Nephron progenitor cell (in vitro differentiated cells): ENCODE measurements around the gene C19orf85.

Experiments used
- DNase-seq: peaks from one replicate; pipeline ENCODE4 v3.0.0; 2021
- H3K27ac Mint-ChIP-seq: 2 replicates; pipeline ENCODE4 v1.8.0; 2021; ENCODE audit warnings: mild to moderate bottlenecking, moderate library complexity, mixed read lengths
- H3K27me3 Mint-ChIP-seq: 2 replicates; pipeline ENCODE4 v1.8.0; 2021; ENCODE audit warnings: mild to moderate bottlenecking, low read depth, mixed read lengths; ENCODE audit not compliant: poor library complexity
- H3K36me3 Mint-ChIP-seq: 2 replicates; pipeline ENCODE4 v1.8.0; 2021; ENCODE audit warnings: low read depth, mixed read lengths
- H3K4me1 Mint-ChIP-seq: 2 replicates; pipeline ENCODE4 v1.8.0; 2021; ENCODE audit warnings: mixed read lengths
- H3K4me3 Mint-ChIP-seq: 2 replicates; pipeline ENCODE4 v1.8.0; 2021; ENCODE audit warnings: mild to moderate bottlenecking, moderate library complexity, mixed read lengths
- H3K9me3 Mint-ChIP-seq: 2 replicates; pipeline ENCODE4 v1.8.0; 2021; ENCODE audit warnings: mild to moderate bottlenecking, moderate library complexity, mixed read lengths
- CTCF ChIP-seq: fragments of 200-600 bp; sonication (generic); IDR thresholded peaks from 2 replicates; pipeline ENCODE4 v1.5.0; 2021; ENCODE audit warnings: antibody characterized with exemption

C19orf85 gene

DNA sequence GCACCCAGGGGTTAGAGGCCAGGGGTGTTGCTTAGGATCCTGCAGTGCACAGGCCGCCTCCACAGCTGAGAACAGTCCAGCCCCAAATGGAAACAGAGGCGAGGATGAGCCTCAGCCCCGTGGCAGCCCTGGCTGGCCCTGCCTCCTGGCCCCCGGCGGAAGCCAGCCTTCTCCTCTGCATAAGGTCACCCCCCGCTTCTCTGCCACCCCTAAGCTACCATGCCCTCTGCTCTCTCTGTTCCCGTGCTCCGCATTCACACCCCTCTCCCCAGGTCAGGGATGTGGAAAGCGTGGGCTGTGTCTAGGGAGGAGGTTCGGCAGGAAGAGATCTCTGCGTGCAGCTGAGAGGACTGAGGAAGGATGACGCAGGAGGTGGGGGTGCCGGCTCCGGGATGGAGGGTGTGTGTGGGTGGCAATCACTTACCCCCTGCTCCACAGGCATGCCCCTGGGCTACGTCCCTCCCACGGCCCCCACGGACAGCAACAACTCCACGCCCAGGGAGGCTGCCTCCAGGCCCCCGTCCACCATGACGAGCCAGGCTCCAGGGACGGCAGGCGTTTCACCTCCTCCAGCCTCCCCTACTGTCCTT, 29.7 kb upstream of the C19orf85 start:
- Mint-ChIP-seq H3K9me3 (no peaks in the 10 kb centered on the region), H3K4me3 (no peak overlapping the region), H3K27ac (no peak overlapping the region), H3K4me1 (peaks cover 49% of the 10 kb centered on the region), H3K27me3 (peaks cover 13% of the 10 kb centered on the region), H3K36me3 (no peaks in the 10 kb centered on the region)
- no peak for DNase-seq
- no peak for TF ChIP-seq CTCF

DNA sequence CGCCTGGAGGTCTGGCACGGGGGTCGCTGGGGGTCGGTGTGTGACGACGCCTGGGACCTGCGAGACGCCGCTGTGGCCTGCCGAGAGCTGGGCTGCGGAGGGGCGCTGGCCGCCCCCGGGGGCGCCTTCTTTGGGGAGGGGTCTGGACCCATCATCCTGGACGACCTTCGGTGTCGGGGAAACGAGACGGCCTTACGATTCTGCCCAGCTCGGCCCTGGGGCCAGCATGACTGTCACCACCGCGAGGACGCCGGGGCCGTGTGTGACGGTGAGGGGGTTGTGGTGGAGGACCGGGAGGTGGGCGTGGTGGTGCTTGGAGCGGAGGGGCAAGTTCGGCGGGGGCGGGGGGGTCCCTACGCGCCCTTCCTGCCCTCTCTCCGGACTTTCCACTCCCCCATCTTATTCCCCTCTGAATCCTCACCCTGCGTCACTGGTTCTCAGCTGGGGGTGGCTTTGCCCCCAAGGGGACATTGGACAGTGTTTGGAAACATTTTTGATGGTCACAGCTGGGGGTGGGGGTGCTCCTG, 29.2 kb upstream of the C19orf85 start:
- TF ChIP-seq CTCF = no peak
- no peak overlapping the region for H3K4me3 Mint-ChIP-seq
- no peaks in the 10 kb centered on the region for H3K36me3 Mint-ChIP-seq
- H3K27me3 Mint-ChIP-seq = peaks cover 8% of the 10 kb centered on the region
- no peak for DNase-seq
- H3K27ac Mint-ChIP-seq = no peak overlapping the region
- H3K9me3 Mint-ChIP-seq = no peaks in the 10 kb centered on the region
- H3K4me1 Mint-ChIP-seq = peaks cover 43% of the 10 kb centered on the region

DNA sequence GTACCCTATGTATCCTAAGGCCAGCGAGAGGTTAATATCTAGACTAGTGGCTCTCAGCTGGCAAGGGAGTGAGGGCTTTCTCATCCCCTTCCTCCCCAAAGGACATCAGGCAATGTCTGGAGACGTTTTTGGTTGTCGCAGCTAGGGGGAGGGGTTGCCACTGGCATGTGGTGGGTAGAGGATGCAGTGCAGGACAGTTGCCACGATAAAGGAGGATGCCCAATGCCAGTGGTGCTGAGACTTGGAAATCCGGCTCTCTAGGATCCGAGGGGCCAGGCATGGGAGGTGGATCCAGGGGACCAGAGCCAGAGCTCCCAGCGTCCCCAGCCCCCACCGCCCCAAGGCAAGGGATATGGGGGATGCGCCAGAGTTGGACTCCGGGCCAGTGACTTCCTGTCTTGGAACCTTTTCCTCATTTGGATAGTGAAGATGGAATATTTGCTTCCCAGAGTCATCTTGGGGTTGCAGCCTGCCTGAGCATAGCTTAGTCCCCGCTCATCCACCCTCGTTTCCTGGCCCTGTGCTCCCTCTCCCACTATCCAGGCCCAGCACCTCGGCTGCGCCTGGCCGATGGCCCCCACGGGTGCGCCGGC, 28.6 kb upstream of the C19orf85 start:
- Mint-ChIP-seq H3K27me3 (peaks cover 8% of the 10 kb centered on the region), H3K4me1 (peaks cover 47% of the 10 kb centered on the region), H3K36me3 (no peaks in the 10 kb centered on the region), H3K27ac (no peak overlapping the region), H3K4me3 (no peak overlapping the region), H3K9me3 (no peaks in the 10 kb centered on the region)
- DNase-seq = no peak
- TF ChIP-seq CTCF = no peak

GRCh38 chr19:55492362-55492944, 27.9 kb upstream of the C19orf85 start:
- TF ChIP-seq CTCF = no peak
- H3K27ac Mint-ChIP-seq = peak overlapping the region; percentile 43
- H3K36me3 Mint-ChIP-seq = no peaks in the 10 kb centered on the region
- no peak for DNase-seq
- peaks cover 6% of the 10 kb centered on the region for H3K27me3 Mint-ChIP-seq
- H3K4me1 Mint-ChIP-seq = peaks cover 51% of the 10 kb centered on the region
- H3K9me3 Mint-ChIP-seq = no peaks in the 10 kb centered on the region
- no peak overlapping the region for H3K4me3 Mint-ChIP-seq

DNA sequence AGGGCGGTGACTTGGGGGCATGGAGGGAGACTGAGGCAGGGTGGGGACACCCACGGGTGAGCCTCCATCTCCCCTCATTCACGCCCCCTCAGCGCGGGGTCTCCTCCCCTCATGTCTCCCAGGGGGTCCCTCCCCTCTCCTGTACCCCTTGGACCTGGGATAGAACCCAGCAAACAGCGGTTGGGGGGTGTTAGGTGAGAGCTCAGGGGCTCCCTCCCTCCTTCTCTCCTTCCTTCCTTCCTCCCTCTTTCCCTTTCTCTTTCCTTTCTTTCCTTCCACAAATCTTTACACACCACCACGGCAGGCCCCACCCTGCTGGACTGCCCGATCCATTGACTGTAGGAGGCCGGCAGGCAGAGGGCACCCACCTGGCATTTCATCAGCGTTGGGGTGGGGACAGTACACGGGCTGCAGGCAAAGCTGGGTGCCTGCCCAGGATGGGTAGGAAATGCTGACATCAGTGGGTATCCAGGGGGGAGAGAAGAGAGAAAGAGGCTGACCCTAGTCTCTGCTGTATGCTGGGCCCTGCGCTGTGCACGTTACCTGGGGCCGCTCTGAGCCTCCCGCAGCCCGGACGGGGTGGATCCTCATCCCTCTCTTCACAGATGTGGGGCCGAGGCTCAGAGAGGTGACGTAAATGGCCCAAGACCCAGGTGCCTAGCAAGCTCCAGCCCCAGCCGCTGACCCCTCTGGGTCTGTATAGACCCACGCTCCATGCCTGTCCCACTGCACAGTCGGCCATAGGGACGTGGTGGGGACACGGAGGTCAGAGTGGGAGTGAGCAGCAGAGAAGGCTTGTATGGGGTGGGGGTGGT, 27.2 kb upstream of the C19orf85 start:
- peaks cover 7% of the 10 kb centered on the region for H3K27me3 Mint-ChIP-seq
- peaks cover 53% of the 10 kb centered on the region for H3K4me1 Mint-ChIP-seq
- no peaks in the 10 kb centered on the region for H3K9me3 Mint-ChIP-seq
- TF ChIP-seq CTCF = no peak
- no peak overlapping the region for H3K4me3 Mint-ChIP-seq
- no peak for DNase-seq
- no peaks in the 10 kb centered on the region for H3K36me3 Mint-ChIP-seq
- H3K27ac Mint-ChIP-seq = peak overlapping the region; percentile 43
